HG03135 (cell line): ENCODE results near the gene SLC30A5.

Experiments
- ATAC-seq: cut with Tn5 transposase; IDR thresholded peaks from one replicate; pipeline ENCODE4 v1.9.1; 2021; ENCODE audit warnings: mild to moderate bottlenecking, moderate library complexity; ENCODE audit not compliant: unreplicated experiment

The SLC30A5 gene

DNA sequence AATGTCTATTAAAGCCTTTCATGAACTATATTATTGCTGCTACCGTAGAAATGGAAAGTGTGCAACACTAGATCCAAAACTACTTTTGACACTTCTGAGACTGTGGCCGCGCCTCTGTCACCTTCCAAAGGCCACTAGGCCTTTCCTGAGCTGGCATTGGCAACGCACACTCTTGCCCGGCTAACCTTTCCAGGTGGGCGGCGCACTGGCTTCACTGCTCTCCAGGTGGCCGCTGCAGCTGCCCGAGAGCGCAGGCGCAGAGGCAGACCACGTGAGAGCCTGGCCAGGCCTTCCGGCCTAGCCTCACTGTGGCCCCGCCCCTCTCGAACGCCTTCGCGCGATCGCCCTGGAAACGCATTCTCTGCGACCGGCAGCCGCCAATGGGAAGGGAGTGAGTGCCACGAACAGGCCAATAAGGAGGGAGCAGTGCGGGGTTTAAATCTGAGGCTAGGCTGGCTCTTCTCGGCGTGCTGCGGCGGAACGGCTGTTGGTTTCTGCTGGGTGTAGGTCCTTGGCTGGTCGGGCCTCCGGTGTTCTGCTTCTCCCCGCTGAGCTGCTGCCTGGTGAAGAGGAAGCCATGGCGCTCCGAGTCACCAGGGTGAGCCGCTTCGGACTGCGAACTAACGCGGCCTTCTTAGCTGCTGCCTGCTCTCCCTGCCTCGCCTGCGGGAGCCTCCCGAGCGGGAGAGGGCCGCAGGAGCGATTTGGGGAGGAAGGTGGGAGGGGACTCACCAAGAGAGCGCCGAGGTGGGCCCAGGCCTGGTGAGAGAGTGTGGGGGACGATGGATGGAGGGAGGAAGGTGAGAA lies 73.1 kb downstream of the SLC30A5 start, which contains the start of gene CCNB1:
Gene CCNB1 (plus strand): TSS at position 465 of the 807 bp plus-strand sequence. CDS start 113 bp downstream, at position 578.
- peak; percentile 98 for ATAC-seq

GRCh38 chr5:69167493-69167855 lies 73.7 kb downstream of the SLC30A5 start:
- no peak for ATAC-seq

- ATAC-seq, result no peak
Measured at GRCh38 chr5:69167929-69168328, 74.1 kb downstream of the SLC30A5 start.

DNA sequence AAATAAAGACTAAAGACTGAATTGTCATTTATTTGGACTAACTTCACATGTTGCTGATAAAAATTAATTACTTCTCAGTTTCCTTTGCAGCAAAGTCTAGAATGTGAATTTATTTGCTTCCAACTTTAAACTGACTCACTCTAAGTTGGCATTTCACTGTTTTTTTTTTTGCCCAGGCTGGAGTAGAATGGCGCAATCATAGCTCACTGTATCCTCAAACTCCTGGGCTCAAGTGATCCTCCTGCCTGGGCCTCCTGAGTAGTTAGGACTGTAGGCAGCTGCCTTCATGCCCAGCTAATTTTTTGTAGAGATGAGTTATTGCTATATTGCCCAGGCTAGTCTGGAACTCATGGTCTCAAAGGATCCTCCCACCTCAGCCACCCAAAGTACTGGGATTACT lies 76.7 kb downstream of the SLC30A5 start:
- no peak for ATAC-seq

DNA sequence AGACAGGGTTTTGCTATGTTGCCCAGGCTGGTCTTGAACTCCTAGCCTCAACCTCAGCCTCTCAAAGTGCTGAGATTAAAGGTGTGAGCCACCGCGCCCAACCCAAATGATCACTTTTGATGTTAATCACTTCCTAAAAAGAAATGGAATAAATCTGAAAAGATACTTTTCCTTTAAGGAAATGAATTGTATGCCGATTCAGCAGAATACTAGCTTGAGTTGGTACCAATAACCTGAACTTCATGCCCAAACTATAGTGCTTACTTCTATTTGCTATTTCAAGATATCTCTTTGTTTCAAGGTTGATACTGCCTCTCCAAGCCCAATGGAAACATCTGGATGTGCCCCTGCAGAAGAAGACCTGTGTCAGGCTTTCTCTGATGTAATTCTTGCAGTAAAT lies 77.2 kb downstream of the SLC30A5 start:
- ATAC-seq, result no peak
